AG04449 (cell line): ENCODE data around the gene GRID1.

Source experiments
- CTCF ChIA-PET: fragments of 350-600 bp; formaldehyde crosslinking; extraction: SDS; loops from one replicate; lab custom pipeline; 2021; ENCODE audit warnings: antibody characterized with exemption; lab: Yijun Ruan, JAX
- POLR2A ChIA-PET: fragments of 400-600, 350-600 bp; formaldehyde crosslinking; extraction: SDS; loops from one replicate; lab custom pipeline; 2020; ENCODE audit warnings: antibody characterized with exemption, inconsistent platforms; lab: Yijun Ruan, JAX
- DNase-seq: peaks from one replicate; pipeline ENCODE4 v3.0.0-alpha.2; 2010; ENCODE audit warnings: low read depth, low spot score
- H3K4me3 ChIP-seq: 2 replicates; pipeline ENCODE4 v1.5.1; 2011; ENCODE audit warnings: low read depth, mild to moderate bottlenecking, control low read depth, low read length
- CTCF ChIP-seq: IDR thresholded peaks from one replicate; pipeline ENCODE4 v1.5.1; 2011; ENCODE audit warnings: mild to moderate bottlenecking, moderate library complexity, low read length, control low read depth, inconsistent platforms; ENCODE audit not compliant: insufficient read depth; ENCODE audit errors: missing control alignments

Gene GRID1

GRCh38 chr10:86030312-86030711, 336.3 kb downstream of the GRID1 start:
- ChIA-PET POLR2A (no interaction called here), CTCF (no interaction called here)
- H3K4me3 ChIP-seq = no peak overlapping the region
- no peak for DNase-seq
- no peak for TF ChIP-seq CTCF

DNA sequence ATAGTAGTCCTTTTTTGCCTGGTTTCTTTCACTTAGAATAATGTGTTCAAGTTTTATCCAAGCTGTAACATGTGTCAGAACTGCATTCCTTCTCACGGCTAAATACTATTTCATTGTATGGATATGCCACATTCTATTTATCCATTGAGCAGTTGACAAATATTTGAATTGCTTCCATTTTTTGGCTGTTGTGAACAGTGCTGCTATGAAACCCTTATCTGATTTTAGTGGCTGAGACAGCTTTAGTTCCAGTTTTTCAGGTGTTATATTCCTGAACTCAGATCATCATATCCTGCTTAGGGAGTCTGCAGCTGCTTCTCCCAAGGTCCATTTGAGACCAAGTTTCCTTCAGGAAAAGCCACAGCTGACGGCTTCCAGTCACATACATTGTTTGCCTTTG, 339.2 kb downstream of the GRID1 start:
- CTCF ChIA-PET = no interaction called here
- DNase-seq = no peak
- no peak for TF ChIP-seq CTCF
- no peak overlapping the region for H3K4me3 ChIP-seq
- POLR2A ChIA-PET = no interaction called here

DNA sequence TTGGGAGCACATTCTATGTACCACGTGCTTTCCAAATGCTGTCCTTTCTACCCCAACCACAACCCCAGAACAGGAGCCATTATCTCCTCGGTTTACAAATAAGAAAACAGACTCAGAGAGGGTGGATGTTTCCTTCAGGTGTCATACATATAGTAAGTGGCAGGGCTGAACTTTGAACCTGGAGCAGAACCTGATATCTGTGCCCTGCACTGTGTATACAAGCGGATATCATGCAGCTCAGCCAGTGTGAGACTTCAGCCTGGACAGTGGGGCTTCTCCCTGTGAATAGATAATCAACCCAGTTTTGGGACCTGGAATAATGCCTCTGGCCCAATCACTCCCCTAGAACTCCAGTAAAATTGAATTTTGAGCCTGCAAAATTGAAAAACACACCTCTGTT, 341.1 kb downstream of the GRID1 start:
- no peak for TF ChIP-seq CTCF
- no peak for DNase-seq
- ChIA-PET POLR2A (no interaction called here), CTCF (no interaction called here)
- H3K4me3 ChIP-seq = no peak overlapping the region

DNA sequence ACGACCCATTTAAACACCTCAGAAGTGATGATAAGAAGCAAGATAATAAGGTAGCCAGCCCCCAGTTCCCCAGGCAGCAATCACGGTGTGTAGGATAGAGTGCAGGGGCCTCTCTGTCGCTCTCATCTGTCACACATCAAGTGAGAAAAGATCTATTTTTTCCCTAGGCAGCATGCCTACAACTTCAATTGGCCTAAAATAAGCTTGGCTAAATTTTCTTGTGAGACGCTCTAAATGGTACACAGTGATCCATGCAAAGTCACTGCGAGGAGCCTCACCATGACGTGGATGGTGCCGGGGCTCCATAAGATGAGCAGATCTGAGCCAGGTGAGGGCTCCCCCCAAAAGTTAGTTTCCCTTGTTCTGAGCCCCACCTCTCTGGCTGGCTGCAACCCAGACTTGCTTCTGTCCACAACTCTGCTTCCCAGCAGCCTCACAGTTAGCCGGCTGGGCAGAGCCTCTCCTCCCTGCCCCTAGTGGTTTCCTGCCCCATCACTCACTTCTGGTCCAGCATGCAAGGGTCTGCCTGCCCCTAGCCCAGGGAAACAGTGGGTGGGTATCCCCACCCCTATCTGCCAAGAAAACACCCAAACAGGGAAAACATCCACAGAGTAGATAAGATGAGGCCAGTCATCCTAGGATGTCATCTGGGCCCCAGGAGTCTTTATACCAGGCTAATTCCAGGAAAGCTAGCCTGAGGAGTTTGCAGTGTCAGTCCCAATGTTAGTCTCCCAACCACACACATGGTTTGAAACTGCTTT, 342.1 kb downstream of the GRID1 start:
- POLR2A ChIA-PET = no interaction called here
- TF ChIP-seq CTCF = no peak

DNA sequence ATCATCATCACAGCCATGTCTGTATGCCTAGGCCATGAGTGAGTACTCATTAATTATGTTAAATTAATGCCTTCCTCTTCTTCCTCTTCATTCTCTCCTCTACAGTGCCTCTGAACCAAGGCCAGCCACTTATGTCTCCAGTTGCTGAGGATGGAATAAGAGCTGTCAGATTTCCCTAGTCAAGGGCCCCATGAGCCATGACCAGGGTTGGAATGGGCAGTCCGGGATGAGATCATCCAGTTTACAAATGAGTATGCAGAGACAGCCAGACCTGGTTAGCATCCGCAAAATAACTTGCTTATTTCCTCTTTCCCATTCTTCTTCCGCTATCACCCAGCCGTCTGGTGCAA, 342.7 kb downstream of the GRID1 start:
- no peak for DNase-seq
- TF ChIP-seq CTCF = no peak
- POLR2A ChIA-PET = no interaction called here
- CTCF ChIA-PET = no interaction called here
- H3K4me3 ChIP-seq = no peak overlapping the region

More for the DNA sequence above, 342.1 kb downstream of the GRID1 start:
- DNase-seq = no peak
- no peak overlapping the region for H3K4me3 ChIP-seq
- CTCF ChIA-PET = no interaction called here

- CTCF ChIA-PET = no interaction called here
- no peak for TF ChIP-seq CTCF
- no peak overlapping the region for H3K4me3 ChIP-seq
- no peak for DNase-seq
- POLR2A ChIA-PET = no interaction called here
Measured at GRCh38 chr10:86023336-86023735, 343.3 kb downstream of the GRID1 start.
